HL-60 (cell line): ENCODE data around the gene ARHGAP36.

ENCODE experiments used
- CTCF ChIP-seq: IDR thresholded peaks from one replicate; pipeline ENCODE4 v1.5.1; 2011; ENCODE audit warnings: low read length, control low read depth, inconsistent platforms; ENCODE audit not compliant: insufficient read depth
- GABPA ChIP-seq: IDR thresholded peaks from 2 replicates; pipeline ENCODE4 v1.6.1; 2012; ENCODE audit warnings: low read depth
- POLR2AphosphoS5 ChIP-seq: IDR thresholded peaks from 2 replicates; pipeline ENCODE4 v1.6.1; 2012; ENCODE audit warnings: low read depth

DNA sequence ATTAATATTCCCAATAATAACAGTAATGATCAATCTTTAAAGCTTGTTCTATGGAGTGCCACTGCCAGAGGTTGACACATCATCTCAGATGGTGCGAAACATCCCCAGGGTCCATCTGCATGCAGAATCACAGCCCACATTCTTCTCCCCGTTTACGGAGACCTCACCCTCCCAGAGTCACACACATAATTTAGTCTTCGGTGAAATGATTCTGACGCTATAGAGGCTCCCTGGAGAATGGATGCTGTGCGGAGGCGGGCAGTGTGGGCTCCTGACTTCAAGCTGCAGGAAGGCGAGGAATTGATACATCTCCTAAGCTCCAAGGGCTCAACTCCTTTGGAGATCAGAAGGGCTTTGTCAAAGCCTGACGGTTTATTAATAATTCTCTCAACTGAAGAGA is 11.0 kb upstream of the ARHGAP36 start:
- no peak for TF ChIP-seq POLR2AphosphoS5
- no peak for TF ChIP-seq CTCF
- no peak for TF ChIP-seq GABPA
